HG02642 (cell line): ENCODE results near the gene CDH22.
A peak's percentile ranks its signal among the peaks of the same experiment; 100 is the strongest.

ENCODE experiments used
- ATAC-seq: cut with Tn5 transposase; IDR thresholded peaks from one replicate; pipeline ENCODE4 v1.9.1; 2021; ENCODE audit warnings: mild to moderate bottlenecking; ENCODE audit not compliant: unreplicated experiment, poor library complexity

The CDH22 gene

DNA sequence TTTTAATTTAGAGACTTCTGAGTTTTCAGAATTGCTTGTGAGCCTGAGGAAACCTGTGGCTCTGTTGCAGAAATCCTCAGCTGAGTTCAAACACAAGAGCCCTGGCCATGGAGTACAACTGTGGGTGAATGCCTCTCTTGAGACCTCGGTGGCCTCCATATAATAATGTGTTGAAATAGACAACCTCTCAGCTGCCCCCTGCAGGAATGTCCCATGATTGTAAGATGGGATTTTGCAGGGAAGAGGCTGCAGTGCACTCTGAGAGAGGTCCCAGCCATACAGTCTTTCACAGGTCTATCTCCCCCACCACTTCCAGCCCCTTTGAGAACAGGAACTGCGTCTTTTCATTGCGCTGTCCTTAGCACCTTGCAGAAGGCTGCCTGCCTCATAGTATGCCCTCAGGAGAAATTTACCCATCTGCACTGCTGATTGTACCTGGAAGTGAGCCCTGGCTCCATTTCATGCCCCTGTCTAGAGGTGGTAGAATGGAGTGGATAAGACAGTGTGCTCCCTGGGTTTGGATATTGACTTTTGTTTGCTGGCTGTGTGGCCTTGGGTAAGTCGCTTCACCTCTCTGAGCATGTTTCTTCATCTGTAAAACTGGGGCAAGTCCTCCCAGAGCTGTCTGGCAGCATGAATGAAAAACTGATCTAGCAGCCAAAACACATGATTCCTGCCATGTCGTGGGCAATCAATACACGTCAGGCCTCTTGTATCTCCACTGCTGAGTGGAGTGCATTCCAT lies 16.8 kb upstream of the CDH22 start:
- no peak for ATAC-seq

DNA sequence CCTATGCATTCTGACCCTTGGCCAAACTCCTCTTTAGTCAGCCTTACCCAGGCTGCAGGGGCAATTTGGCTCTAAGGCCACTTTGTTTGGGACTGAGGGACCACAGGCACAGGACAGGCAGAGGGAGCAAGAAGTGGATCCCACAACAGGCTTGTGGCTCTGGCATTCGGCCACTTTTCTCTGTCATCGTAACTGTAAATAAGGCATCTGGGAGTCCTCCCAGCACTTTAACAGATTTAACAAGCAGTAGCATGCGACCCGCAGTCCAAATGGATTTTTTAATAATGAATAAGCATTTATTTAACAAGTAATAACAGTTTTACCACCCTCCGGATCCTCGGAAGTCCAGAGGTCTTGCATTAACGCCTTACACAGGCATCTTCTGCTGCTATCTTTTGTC lies 16.1 kb upstream of the CDH22 start:
- no peak for ATAC-seq

DNA sequence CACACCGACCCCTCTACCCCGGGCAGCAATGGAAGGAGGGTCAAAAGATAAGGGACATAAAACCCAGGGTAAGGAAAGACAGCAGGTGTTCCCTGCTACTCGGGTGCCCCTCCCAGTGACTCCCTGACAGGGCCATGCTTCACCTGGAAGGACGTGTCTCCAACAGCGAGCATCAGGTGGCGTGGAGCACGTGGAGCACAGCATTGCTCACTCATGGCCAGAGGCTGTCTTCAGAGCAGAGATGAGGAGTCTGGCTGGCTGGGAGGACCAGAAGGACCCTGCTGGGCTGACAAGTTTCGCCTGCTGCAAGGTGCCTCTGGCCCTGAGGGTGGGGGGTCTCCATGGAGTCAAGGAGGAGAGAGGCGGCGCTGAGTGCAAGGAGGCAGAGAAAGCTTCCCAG lies 15.3 kb upstream of the CDH22 start:
- ATAC-seq = no peak

DNA sequence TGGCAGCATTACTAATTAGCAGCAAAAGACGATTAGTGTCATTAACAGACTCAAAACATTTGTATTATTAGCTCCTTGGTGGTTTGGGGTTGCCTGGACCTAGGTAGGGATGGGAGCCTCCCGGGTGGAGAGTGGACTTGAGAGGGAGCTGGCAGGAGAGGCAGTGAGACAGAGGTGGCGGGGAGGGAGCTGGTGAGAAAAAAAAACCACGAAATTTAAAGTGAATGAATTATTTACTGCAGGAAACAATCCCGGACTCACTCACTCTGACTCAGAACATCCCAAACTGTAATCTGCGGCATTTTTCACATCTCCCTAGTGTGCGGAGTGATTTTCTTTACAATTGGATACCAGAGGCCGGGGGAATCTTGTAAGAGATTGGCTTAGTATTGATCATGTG lies 14.3 kb upstream of the CDH22 start:
- ATAC-seq = no peak

DNA sequence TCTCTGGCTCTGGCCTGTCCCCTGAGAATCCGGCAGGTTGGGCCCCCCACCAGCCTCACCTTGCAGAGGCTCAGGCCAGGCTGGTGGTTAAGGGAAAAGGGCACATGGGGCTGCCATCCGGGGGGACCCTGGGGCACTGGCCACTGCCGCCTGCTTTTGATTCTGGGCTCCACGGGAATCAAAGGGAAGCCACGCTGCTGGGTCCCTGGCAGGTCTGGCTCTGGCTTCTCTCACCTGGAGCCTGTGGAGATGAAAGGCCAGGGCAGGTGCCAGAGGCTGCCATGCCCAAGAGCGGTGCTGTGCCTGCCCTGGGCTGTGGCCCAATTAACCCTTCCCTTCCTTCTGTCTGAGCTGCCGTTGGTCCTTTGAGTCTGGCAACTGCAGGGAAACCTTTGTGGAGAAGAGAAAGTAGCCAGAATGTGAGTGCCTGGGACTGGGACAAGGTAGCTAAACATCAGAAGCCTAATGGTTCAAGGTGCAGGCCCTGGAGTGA lies 9.4 kb upstream of the CDH22 start:
- no peak for ATAC-seq

DNA sequence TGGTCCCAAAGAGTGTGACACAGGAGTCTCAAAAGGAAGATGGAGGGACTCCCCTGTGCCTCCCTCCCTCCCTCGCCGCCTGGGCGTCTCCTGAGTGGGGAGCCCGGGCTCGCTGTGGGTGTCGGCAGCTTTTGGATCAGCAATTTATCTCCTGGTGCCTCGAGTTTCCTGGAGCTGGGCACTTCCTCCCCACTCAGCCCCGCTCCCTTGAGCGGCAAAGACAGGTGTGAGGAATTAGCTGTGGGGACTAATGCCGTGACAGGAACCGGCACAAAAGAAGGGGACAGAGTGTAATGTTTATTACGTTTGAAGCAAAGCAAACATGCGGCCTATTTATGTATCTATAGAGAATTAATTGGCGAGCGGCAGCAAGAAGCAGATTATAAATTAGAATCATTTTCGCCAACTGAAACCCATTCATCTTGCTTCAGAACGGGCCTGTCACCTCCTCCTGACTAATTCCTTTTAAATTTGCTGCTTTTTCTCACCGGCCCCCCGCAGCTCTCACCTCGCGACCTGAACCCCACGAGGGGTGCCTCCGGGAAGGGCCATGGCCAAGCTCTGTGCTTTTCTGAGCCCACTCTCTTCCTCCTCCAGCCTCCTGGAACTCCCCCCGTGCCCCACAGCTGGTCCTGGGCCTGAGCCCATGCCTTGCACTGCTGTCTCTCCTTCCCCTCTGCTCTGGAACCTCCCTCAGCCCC lies 8.8 kb upstream of the CDH22 start:
- no peak for ATAC-seq

DNA sequence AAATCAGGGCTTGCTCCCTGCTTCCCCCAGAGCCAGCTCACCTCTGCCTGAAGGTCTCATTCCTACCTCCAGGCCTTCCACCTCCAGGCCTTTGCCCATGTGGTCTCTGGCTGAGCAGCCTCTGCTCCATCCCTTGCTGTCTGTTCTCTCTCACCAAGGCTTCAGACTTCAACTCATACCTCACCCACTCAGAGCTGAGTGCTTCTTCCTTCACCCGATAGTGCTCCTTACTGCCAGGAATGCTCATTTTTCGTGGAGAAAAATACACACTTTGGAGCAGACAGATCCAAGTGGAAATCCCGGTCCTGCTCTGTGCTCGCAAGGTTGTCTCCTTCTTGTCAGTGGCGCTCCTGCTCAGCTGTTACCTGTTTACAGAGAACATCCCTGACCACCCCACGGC lies 7.0 kb upstream of the CDH22 start:
- ATAC-seq = no peak

DNA sequence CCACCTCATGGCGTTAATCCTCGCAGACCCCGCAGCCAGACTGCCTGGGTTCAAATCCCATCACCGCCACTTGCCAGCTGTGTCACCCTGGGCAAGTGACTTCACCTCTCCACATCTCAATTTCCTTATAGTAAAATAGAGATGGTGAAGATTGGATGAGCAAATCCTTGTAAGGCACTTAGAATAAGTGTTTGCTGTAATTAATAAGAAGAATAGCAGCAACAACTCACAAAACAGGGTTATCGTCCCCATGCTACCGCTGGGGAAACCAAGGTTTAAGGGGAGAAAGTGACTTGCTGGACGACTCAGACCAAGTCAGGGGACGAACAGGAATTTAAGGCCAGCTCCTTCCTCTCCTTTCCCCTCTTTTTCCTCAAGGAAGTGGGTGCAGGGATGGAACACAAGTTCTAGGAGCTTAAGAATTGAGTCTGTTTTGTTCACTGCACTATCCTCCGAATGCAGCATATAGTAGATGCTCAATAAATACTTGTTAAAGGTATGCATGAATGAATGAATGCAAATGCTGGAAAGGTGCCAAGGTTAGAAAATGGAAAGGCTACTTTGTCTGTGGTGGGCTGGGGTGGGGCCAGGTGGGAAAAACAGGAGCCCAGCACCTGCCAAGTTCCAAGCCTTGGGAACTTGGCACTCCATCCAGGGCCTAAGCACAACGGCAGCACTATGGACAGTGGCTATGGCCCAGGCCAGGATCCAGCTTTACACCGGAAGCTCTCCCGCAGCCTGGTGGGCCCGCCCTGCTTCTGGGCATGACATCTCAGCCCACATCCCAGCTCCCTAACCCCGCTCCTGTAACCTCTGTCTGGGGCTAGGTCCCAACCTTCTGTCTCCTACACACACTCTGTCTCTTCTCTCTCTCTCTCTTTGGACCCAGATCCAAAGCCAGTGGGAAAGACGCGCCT lies 4.9 kb upstream of the CDH22 start:
- ATAC-seq = no peak

DNA sequence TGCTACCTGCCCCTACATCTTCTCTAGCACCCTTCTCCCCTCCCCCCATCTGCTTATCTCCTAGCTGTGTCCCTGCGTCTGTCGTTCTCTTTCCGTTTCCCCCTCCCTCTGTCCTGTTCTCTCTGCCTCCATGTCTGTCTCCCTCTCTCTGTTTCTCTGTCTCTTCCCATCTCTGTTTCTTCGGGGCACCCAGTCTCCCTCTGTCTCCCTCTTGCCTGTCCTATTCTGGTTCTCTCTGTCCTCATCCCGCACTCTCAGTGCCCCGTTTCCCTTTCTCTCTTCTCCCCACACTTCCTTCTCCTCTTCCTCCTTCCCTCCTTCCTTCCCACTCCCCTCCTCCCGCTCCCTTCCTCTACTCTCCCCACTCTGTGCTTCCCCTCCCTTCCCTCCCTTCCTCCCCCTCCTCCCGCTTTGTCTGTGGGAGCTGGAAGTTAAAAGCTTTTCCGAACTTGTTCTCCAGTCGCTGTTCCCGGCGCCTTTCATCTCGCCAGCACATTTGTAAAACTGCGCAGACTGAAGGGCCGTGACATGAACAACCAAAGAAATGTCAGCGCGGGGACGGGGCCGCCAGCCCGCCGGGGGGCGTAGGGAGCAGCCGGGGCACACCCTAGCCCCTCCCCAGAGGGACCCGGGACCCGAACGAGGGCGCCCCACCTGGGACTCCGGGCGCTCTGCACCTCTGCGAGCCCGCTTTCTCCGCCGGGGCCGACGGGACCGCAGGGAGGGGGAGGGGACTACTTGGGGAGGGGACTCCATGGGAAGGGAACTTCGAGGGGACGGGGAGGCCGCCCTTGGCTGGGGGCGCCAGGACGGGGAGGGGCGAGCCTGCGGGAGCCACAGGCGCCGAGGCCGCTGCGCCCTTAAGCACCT lies 4.0 kb upstream of the CDH22 start:
- ATAC-seq = no peak

DNA sequence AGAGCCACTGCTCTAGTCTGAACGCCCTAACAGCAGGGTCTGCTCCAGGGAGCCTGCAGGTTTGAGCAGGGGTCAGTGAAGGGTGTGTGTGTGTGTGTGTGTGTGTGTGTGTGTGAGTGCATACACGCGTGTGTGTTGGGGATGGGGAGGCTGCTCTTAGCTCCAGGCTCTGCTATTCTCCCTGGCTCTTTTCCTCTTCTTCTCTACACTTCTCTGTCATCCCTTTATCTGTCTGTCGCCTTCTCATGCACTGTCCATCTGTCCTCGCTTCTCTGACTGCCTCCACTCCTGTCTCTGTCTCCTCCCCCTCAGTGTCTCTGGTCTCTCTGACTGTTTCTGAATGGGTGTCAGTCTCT lies 3.4 kb upstream of the CDH22 start:
- ATAC-seq = no peak

DNA sequence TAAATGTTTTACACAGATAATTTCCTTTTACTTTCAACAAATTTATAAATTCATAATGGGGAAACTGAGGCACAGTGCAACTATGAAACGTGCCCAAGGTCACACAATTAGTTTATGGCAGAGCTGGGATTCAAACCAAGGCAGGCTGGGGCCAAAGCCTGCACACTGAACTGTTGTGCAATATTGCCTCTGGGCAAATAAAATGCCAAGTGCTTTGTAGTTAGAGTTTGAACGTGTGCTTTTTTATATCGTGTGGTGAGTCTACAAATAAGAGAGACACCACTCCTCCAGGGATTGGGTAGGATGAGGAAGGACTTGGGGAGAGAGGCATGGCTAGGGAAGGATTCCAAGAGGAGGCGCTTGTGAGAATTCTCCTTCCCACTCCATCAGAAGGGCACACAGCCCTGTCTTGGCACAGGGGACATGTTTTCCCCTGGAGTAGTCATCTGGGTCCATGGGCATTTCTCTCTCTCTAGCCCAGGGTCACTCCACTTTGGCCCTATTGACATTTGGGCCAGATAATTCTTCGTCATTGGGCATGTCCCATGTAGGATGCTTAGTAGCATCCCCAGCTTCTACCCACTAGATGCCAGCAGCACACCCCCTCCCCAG lies 2.8 kb upstream of the CDH22 start:
- no peak for ATAC-seq

DNA sequence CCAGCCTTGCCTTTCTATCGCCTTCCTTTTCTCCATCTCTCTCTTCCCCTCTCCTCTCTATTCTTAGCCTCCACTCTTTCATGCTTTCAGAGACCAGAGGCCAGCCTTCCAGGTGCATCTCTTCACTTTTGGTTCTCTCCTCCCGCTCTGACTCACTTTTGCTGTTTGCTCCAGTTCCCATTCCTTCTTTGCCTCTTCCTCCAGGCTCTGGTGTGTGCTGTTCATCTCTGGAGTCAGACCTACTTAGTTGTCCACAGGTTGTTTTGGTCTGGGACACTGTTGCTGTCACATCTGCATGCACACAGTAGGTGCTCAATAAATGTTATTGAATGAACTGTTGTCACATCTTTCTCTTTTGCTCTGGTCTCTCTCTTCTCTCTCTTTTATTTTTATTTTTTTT lies 1.6 kb upstream of the CDH22 start:
- no peak for ATAC-seq

DNA sequence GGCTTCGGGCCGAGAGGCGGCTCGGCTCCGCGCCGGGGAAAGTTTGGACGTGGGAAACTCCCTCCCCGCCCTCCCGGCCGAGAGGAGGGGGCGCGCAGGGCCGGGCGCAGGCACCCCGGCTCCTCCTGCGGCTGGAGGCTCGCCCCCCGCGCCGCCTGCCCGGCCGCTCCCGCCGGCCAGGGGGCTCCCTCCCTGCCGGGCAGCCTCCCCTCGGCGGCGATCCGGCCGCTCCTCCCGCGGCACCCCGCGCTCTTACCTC lies 370 bp downstream of the CDH22 start:
- ATAC-seq = peak; percentile 8

DNA sequence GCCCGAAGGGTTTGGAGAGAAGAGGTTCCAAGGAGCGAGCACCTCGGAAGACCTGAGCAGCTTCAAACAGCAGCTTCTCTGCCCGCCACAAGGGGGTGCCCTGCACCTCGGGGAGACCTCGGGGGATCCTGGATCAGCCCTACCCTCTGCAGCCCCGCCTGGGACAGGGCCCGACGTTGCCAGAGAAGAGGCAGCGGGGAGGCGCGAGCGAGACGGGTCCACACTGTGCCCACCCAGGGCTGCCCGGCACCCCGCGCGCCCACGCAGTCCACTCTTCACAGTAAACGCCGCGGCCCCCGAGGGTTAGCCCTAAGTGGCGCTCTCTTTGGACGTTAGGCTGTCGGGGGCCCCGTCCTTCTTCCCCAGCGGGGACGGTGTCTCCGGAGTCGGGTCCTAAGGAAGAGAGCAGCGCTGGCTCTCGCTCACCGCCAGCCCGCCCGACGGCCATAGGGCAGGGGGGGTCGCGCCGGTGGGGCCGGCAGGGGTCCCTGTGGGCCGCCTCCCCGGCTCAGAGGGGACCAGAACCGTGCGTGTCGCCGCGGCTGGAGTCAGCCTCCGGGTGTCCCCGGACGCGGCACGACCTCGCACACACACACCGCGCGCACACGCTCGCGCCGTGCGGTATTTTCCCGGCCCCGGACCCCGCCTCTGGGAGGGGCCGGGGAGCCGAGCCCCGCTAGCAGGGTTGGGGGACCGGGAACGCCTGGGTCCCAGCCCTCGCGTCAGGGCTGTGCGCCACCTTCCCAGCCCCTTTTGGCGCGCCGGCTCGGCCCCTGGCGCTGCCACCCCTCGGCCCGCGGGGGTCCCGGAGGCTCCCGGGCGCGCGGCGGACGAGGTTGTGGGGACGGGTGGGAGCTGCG lies 929 bp downstream of the CDH22 start:
- ATAC-seq = peak; percentile 56

DNA sequence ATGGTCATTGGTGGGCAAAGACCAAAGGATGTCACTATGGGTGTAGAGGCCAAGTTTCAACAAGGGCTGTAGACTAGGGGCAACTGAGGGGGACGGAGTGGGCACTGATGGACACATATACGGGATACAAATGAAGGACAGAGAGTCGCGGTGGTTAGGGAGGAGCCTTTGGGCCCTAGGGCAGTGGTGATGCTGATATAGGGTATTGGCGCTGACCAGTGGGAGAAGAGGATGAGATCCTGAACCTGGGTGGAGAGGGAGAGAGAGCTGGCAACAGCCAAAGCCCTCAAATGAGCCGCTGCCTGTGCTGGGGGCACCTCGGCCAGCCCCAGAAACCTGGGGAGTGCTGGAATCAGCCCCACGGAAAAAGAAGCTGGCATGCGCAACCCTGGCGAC lies 1.6 kb downstream of the CDH22 start:
- no peak for ATAC-seq

DNA sequence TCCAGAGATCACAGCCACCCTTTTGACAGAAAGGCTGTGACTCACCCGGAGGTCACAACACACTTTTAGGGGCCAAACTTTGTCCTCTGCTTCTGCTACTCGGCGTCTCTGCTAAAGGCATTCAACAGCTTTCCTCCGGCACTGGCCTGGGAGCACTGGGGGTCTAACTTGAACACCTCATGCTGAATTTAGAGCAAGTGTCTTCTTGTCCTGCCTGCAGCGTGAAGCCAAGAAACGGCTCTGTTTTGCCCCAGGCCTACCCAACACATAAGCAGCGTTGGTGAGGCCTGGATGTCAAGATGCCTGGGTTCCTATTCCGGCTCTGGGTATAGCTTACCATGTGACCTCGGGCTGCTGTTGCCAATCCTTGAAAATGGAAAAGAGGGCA lies 2.3 kb downstream of the CDH22 start:
- no peak for ATAC-seq

DNA sequence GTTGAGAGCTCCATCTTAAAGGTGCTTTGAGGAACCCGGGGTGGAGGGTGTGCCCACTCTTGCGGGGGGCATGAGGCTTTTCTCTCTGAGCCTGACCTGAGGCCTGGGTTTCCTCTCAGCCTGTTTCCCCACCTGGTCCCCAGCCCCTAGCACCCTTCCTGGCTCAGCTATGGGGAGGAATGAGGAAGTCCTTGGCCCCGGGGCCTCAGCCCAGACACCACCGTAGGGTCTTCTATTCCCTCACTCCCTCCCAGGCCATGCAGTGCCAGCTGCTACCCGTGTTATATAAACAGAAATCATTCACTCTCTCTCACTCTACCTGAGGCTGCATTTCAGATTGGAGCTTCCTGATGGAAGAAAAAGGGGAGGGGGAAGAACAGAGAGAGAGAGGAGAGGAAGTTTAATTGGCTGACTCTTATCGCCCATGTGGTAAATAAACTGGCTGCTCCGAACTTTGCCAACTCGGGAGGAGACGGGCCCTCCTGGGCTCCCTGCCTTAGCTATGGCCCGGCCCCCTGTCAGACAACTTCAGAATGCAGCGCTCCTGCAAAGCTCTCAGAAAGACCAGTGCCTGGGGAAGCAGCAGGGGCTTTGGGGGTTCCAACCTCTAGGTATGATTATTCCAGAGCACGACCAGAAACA lies 2.8 kb downstream of the CDH22 start:
- ATAC-seq = no peak

DNA sequence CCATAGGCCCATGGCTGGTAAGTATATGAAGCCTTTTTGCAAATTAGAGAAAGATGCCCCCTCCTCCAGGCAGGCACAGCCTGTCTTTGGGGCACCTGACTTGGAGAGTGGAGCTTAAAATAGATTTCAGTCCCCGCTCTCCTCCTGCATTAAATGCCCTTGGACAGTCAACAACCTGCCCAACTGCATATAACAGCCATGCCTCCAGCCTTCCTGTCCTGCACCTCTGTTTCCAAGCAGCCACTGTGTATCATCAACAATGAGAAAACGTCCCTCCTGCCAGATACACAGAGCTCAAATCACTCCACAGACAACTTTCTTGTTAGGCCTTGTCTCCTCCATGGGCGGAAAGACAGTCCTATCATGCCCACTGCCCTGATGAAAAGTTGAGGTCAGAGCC lies 3.4 kb downstream of the CDH22 start:
- no peak for ATAC-seq

DNA sequence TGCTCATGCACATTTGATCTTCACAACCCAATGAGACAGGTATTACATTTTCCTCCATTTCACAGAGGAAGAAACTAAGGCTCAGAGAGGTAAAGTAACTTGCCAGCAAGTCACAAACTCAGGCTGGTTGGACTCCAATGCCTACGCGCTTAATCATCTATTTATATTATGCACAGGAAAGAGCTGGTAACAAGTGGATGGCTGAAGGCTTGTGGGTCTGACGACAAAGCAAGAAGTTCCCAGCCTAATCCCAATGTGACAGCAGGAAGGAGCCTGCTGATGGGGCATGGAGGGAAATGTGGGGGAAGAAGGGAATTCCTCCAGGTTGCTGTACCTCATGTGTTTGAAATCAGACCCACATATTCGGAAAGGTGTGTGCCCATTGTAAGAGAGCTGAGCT lies 3.9 kb downstream of the CDH22 start:
- ATAC-seq = no peak
